HG02759 (cell line): ENCODE data around the gene URAD.
"Not testable (repeated sequence)": the region's sequence is repeated elsewhere in the genome, so short reads cannot be mapped to it uniquely, and the experiment has no call there.

ENCODE experiments used
- ATAC-seq: cut with Tn5 transposase; IDR thresholded peaks from one replicate; pipeline ENCODE4 v1.9.1; 2021; ENCODE audit warnings: mild to moderate bottlenecking, moderate library complexity; ENCODE audit not compliant: unreplicated experiment

The URAD gene, protein sequence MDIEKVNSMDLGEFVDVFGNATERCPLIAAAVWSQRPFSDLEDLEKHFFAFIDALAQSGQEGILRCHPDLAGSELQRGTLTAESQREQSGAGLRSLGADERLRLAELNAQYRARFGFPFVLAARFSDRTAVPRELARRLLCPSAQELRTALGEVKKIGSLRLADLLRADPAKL

DNA sequence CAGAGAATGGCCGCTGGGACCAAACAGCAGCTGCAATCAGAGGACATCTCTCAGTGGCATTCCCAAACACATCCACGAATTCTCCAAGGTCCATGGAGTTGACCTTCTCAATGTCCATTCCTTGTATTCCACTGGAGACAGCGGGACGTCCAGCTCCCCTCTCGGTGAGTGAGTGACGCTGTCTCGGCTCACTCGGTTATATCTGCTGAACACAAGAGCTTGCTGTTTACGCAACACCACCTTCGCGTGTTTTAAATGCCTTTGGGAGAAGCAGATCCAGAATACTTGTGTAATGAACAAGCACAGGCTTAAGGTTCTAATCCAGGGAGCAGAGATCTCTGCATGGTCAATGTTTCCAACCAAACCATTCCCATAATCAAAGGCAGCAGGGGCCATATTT lies at the start of gene URAD:
Gene URAD, minus strand, starts transcription at position 174 of the 400 bp plus-strand sequence. Its CDS starts 56 bp downstream, at position 118.
- ATAC-seq, result no peak

DNA sequence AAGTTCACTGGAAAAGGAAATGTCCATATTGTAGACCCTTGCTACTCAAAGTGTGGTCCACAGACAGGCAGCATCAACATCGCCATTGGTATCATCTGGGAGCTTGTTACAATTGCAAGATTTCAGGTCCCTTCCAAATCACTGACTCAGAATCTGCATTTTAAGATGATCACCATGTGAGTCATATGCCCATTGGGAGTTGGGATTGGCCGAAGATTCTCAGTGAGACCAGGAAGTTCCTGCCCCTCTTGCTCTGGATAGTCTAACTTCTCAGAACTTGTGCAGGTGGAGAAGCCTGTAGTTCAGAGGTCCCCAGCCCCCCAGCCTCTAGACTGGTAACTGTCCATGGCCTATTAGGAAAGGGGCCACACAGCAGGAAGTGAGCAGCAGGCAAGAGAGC lies 48.9 kb upstream of the URAD start:
- no peak for ATAC-seq

GRCh38 chr13:28035146-28035782 lies 46.8 kb upstream of the URAD start:
- ATAC-seq, result no peak

- no peak for ATAC-seq
Measured at GRCh38 chr13:28033894-28034655, 45.6 kb upstream of the URAD start.

DNA sequence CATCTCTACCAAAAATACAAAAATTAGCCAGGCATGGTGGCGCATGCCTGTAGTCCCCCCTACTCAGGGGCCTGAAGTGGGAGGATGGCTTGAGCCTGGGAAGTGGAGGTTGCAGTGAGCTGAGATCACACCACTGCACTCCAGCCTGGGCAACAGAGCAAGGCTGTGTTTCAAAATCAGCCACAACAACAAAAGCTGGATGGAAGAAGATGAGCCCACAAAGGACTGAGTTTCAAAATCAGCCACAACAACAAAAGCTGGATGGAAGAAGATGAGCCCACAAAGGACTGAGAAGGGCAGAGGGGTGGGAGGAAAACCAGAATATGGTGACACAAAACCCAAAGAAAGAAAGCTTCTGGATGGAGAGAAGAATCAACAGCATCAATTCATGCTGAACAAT lies 43.9 kb upstream of the URAD start:
- not testable (repeated sequence) for ATAC-seq

- no peak for ATAC-seq
Measured at GRCh38 chr13:28031896-28032288, 43.4 kb upstream of the URAD start.

DNA sequence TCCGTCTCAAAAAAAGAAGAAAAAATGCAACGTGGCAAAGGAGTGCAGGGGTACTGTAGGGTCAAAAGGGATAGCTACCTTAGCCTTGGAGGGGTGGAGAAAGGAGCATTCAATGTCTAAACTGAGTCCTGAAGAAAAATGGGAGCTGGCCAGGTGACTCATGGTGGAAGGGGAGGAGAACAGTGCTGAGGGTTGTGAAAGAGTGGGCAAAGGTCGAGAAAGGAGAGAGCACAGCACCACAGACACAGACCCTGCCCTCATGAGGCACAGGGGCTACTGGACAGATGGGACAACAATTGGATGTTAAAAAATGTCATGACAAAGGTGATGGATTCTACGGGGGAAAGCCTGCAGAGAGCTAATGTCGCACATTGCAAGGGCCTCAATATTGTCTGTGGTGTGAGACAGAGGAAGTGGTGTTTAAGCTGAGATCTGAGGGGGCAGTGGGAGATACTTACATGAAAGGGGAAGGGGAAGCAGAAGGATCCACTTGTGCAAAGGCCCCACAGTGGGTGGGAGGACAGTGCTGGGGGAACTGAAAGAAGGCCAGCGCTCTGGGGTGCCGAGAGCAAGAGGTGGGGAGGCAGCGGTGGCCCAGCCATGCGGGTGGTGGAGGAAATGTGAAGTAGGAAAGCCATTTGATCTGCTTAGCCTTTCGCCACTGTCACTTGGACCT lies 42.9 kb upstream of the URAD start:
- peak; percentile 53 for ATAC-seq

DNA sequence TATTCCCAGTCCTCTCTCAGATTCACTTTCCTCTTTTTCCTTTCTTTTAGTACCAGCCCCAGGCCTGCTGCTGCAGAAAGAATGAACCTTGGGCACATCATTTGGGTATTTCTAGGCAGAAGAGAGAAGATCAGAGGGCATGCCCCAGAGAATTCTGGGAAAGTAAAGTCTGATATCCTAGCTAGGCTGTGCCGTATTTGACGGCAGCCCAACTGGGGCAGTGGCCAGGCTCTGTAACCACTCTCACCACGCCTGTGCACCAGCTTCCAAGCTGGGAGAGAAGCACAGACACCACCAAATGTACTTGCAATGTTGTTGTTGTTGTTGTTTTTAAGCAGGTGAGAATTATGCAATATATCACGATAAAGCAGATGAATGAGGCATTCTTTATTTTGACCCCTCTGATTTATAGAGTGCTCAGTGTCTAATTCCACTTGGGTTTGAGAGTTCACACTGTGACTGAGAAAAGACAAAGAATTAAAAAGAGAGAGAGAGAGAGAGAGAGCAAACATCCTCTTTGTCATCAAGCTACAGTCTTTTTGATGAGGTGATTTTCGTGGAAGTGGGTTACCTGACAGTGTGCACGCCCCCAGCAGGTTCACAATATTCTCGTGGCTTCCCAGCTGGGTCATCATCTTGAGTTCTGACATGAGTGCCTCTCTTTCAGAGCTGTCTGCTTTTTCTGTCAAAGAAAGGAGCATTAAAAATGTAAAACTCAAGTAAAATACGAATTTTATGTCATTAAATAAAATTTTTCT lies 39.3 kb upstream of the URAD start:
- ATAC-seq, result no peak

GRCh38 chr13:28027071-28027470 lies 38.6 kb upstream of the URAD start:
- ATAC-seq, result no peak

DNA sequence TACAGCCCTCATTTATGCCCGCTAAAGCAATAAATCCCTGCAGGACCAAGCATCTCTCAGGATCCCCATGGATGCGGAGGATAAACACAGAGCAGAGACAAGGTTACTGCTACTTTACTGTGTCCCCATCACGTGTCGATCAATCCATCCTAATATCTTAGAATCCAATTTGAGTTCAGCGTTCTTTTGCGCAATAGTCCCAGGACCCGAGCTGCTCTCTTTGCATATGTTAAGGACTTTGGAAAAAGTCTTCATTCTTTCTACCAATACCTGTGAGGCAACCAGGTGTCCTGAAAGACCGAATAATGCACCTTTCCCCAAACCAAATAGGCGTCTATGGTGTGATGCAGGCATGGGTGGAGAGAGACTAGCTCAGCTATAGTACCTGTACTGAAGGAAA lies 38.0 kb upstream of the URAD start:
- ATAC-seq, result no peak

- no peak for ATAC-seq
Measured at GRCh38 chr13:28022848-28023518, 34.5 kb upstream of the URAD start.

DNA sequence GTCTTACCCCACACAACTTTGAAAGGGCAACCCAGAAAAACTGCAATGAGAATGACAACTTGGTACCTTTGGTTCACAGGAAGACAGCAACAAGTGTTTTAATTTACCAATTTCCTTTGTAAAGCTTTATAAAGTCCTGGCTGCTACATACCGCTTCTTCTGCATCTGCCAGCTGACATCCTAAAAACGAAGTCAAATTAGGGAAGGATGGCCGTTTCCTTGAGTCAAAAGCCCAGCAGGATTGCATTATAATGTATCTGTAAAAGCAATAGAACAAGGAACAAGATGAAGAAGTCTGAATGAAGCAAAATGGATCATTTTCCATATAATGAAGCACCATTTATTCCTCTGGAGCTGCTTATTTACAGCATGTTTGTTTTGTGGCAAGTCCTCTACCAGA lies 25.8 kb upstream of the URAD start:
- no peak for ATAC-seq

DNA sequence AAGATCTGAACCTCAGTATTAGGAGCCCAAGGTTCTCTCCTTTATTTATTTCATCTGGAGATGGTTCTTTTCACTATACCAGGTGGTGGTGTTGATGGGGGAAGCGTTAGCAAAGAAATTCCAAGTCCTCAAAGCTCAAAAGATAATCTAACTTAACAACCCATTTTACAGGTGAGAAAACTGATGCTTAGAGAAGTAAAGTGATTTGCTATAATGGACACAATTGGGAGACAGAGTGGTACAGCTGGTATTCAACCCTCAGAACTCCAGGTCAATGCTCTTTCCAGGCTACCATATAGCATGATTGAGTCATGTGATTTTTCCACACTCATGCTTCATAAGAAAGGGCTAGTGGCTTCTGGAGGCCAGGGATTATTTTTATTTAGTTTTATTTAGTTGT lies 25.0 kb upstream of the URAD start:
- no peak for ATAC-seq

DNA sequence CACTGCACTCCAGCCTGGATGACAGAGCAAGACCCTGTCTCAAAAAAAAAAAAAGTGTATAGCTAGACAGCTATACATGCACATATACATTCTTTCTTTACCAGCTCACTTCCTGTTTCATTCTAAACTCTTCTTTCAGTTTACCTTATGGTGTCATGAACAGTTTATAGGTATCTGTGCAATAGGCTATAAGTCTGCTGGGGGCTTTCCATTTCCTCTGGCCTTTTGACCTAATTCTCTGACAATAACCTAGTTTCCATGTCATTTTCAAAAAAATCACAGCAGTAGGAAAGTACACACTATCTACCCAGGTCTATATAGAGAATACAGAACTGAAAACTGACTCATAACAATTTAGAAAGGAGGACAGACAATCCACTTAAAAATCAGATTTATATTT lies 24.4 kb upstream of the URAD start:
- peak; percentile 91 for ATAC-seq

DNA sequence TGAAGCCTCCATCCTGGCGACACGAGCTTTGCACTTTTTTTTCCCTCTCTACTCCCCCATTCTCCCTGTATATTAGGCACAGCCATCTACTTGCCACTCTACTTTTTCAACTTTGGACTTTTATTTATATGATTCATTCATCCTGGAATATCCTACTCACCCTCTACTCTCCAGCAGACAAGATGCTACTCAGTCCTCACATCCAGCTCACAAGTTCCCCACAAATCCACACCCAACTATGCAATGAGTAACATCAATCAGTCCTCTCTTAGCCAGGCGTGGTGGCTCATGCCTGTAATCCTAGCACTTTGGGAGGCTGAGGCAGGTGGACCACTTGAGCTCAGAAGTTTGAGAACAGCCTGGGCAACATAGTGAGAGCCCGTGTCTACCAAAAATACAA lies 23.9 kb upstream of the URAD start:
- no peak for ATAC-seq

DNA sequence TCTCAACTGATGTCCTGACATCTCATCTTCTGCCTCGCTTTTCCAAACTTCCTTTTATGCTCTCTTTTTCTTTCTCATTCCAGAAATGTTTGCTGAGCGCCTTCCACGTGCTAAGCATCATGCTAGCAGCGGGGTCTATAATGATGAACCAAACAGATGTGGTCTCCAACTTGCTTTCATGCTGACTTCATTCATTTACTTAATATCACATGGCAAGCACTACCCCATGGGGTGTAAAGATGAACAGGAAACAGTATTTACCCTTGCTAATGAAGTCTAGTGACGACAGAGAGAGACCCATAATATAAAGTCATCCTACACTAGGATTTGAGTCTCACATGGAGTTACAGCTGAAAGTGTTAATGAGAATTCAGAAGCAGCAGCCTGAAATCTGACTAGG lies 21.6 kb upstream of the URAD start:
- no peak for ATAC-seq

- ATAC-seq, result not testable (repeated sequence)
Measured at GRCh38 chr13:28005016-28005415, 16.5 kb upstream of the URAD start.

DNA sequence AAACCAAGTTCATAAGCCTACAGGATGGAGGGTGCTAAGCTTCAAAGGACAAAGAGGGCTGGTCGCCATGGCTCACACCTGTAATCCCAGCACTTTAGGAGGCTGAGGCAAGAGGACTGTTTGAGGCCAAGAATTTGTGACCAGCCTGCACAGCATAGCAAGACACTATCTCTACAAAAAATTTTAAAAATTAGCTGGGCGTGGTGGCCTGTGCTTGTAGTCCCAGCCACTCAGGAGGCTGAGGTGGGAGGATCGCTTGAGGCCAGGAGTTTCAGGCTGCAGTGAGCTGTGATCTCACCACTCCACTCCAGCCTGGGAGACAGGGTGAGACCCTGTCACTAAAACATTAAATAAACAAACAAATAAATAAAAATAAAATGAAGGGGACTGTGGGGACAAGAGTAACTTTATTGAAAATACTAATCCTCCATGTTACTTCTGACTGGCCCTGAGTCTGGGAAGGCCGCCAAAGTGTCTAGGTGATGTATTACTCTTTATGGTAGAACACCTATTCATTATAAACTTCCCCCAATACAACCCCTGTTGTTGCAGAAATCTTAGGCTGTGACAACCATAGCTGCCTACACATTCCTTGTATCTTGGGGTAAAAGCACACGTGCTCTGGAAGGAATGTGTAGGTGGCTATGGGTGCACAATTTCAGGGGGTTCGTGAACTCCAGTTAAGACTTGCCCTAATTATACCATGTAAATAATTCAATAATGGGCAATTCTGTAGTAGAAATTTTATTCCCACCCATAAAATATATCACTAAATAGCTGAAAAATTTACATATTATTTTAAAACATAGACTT lies 14.6 kb upstream of the URAD start:
- ATAC-seq, result no peak

DNA sequence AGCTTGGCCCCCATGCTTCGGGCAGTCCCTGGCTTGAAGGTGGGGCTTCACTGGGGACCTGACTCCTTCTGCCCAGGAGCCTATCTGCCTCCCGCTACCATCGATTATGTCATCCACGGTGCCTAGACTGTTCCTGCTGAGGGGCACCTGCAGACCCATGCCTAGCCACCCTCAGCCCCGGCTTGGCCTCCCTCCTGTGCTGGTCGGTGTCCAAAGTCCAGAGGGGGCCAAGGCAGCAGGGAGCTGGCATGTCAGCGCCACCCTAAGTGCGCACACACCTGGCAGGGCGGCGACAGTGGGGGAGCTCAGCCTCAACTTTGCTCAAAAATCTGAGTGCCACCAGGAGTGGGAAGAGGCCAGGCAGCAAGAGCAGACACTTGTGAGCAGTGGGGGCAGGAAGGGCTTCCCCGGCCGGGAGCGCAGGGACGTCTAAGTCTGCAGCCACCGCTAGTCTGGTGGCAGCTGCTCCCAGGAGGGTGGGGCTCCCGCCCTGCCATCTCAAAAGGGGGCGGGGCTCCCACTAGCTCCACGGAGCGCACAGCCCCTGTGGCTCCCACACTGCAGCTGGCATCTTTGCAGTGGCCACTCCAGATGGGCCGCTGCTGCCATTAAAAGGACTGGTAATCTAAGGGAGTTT lies 13.5 kb upstream of the URAD start:
- no peak for ATAC-seq
